ENCODE results near the gene PAM.
"Not testable (repeated sequence)": the region's sequence is repeated elsewhere in the genome, so short reads cannot be mapped to it uniquely, and the experiment has no call there.

DNA sequence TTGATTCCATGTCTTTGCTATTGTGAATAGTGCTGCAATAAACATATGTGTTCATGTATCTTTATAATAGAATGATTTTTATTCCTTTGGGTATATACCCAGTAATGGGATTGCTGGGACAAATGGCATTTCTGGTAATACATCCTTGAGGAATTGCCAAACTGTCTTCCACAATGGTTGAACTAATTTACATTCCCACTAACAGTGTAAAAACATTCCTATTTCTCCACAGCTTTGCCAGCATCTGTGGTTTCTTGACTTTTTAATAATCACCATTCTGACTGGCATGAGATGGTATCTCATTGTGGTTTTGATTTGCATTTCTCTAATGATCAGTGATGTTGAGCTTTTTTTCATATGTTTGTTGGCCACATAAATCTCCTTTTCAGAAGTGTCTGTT, 20.7 kb downstream of the PAM start:
- TF ChIP-seq, protein P1, sequence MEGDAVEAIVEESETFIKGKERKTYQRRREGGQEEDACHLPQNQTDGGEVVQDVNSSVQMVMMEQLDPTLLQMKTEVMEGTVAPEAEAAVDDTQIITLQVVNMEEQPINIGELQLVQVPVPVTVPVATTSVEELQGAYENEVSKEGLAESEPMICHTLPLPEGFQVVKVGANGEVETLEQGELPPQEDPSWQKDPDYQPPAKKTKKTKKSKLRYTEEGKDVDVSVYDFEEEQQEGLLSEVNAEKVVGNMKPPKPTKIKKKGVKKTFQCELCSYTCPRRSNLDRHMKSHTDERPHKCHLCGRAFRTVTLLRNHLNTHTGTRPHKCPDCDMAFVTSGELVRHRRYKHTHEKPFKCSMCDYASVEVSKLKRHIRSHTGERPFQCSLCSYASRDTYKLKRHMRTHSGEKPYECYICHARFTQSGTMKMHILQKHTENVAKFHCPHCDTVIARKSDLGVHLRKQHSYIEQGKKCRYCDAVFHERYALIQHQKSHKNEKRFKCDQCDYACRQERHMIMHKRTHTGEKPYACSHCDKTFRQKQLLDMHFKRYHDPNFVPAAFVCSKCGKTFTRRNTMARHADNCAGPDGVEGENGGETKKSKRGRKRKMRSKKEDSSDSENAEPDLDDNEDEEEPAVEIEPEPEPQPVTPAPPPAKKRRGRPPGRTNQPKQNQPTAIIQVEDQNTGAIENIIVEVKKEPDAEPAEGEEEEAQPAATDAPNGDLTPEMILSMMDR (optimal IDR thresholded peaks at IDR 0.05 in 1 of 3, IDR thresholded peaks at IDR 0.05 in 1 of 3, conservative IDR thresholded peaks at IDR 0.05 in 1 of 3; ENCODE audit: extremely low read depth in 1 of 3, insufficient read depth in 2 of 3, low read length in 3 of 3): not testable (repeated sequence)
- not testable (repeated sequence) for TF ChIP-seq EZH2 (IDR thresholded peaks at IDR 0.05; ENCODE audit: low read length)
